Endothelial cell of umbilical vein (primary cell): ENCODE measurements around the gene MYL2.

ENCODE experiments used
- EZH2 ChIP-seq: IDR thresholded peaks from 2 replicates; pipeline ENCODE4 v1.6.1; 2012; ENCODE audit warnings: borderline replicate concordance, low read depth, mild to moderate bottlenecking, moderate library complexity, low read length, inconsistent platforms; ENCODE audit not compliant: severe bottlenecking
- GATA2 ChIP-seq: IDR thresholded peaks from 2 replicates; pipeline ENCODE4 v1.7.0; 2011; ENCODE audit warnings: low read depth, mild to moderate bottlenecking, moderate library complexity, mixed read lengths, low read length; ENCODE audit not compliant: insufficient read length, insufficient read depth
- JUN ChIP-seq: IDR thresholded peaks from 2 replicates; pipeline ENCODE4 v1.6.1; 2011; ENCODE audit warnings: borderline replicate concordance, low read depth; ENCODE audit not compliant: insufficient read length, insufficient read depth
- MYC ChIP-seq: IDR thresholded peaks from one replicate; pipeline ENCODE4 v1.6.1; 2011; ENCODE audit warnings: mild to moderate bottlenecking, low read depth, low read length
- POLR2A ChIP-seq: IDR thresholded peaks from 2 replicates; pipeline ENCODE4 v1.6.1; 2012; ENCODE audit warnings: low read depth, mild to moderate bottlenecking, control low read depth, low read length
- POLR2AphosphoS5 ChIP-seq: IDR thresholded peaks from 2 replicates; pipeline ENCODE4 v1.6.1; 2012; ENCODE audit warnings: low read depth, mild to moderate bottlenecking, control low read depth, low read length, moderate library complexity; ENCODE audit not compliant: insufficient read depth
- TF ChIP-seq, protein P1 (sequence below), 2 donors: IDR thresholded peaks; 1 replicate in 1 of 2; 2 replicates in 1 of 2; pipeline ENCODE4 v1.5.1; 2011; ENCODE audit warnings: low read length in 2 of 2, mild to moderate bottlenecking in 2 of 2, moderate library complexity in 2 of 2, control low read depth in 1 of 2, inconsistent platforms in 1 of 2, low read depth in 1 of 2; ENCODE audit not compliant: insufficient read depth in 1 of 2; ENCODE audit errors: extremely low read depth in 1 of 2
- TF ChIP-seq, protein P2 (sequence below): IDR thresholded peaks from 2 replicates; pipeline ENCODE4 v1.6.1; 2011; ENCODE audit not compliant: insufficient read depth, insufficient read length

DNA sequence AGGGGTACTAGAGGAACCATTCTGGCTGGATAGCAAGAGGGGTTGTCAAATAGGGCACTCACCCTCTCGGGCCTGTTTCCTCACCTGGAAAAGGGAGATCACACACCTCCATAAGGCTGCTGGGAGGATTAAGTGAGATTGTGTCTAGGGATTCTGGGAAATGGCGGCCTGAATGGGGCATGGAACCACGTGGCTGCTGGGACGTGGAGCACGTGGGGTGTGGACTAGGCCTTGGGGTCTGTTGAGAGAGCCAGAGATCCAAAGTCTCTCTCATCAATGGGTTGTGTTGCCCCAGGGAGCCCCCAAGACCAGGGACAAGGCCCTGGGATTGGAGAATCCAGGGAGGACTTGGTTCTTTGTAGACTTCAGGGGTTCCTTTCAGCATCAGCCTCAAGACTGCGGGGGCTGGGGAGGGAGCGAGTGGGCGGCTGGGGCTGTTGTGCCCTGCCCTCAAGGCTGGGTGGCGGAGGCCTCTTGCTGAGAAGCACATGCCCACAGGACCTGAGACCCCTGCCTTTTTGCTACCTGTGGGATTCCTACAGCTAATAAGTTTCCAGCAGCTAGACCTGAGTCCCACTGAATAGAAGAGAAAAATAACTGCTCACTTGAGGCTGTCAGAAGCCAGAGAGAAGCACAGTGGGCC is 3.4 kb upstream of the MYL2 start:
- TF ChIP-seq, protein P1, sequence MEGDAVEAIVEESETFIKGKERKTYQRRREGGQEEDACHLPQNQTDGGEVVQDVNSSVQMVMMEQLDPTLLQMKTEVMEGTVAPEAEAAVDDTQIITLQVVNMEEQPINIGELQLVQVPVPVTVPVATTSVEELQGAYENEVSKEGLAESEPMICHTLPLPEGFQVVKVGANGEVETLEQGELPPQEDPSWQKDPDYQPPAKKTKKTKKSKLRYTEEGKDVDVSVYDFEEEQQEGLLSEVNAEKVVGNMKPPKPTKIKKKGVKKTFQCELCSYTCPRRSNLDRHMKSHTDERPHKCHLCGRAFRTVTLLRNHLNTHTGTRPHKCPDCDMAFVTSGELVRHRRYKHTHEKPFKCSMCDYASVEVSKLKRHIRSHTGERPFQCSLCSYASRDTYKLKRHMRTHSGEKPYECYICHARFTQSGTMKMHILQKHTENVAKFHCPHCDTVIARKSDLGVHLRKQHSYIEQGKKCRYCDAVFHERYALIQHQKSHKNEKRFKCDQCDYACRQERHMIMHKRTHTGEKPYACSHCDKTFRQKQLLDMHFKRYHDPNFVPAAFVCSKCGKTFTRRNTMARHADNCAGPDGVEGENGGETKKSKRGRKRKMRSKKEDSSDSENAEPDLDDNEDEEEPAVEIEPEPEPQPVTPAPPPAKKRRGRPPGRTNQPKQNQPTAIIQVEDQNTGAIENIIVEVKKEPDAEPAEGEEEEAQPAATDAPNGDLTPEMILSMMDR (IDR thresholded peaks at IDR 0.05; ENCODE audit: extremely low read depth in 1 of 2, insufficient read depth in 1 of 2, low read depth in 1 of 2, low read length in 2 of 2) = no peak
- TF ChIP-seq EZH2 (no peak), POLR2A (no peak), POLR2AphosphoS5 (no peak), MYC (no peak), JUN (no peak), GATA2 (no peak)
- TF ChIP-seq, protein P2, sequence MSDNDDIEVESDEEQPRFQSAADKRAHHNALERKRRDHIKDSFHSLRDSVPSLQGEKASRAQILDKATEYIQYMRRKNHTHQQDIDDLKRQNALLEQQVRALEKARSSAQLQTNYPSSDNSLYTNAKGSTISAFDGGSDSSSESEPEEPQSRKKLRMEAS = no peak
